ES-I3 (cell line): ENCODE data around the gene FASN.

ENCODE experiments used
- H3K36me3 ChIP-seq: 2 replicates; pipeline ENCODE4 v1.6.1; 2013; ENCODE audit warnings: mild to moderate bottlenecking, low read length, control low read depth, moderate library complexity; ENCODE audit not compliant: insufficient read depth
- H3K4me1 ChIP-seq: 2 replicates; pipeline ENCODE4 v1.6.1; 2013; ENCODE audit warnings: mild to moderate bottlenecking, control low read depth, low read length; ENCODE audit not compliant: insufficient read depth
- H3K9ac ChIP-seq: 2 replicates; pipeline ENCODE4 v1.6.1; 2013; ENCODE audit warnings: low read depth, mild to moderate bottlenecking, low read length, moderate library complexity
- H3K9me3 ChIP-seq: 2 replicates; pipeline ENCODE4 v1.6.1; 2013; ENCODE audit warnings: mild to moderate bottlenecking, low read length, moderate library complexity; ENCODE audit not compliant: control insufficient read depth, insufficient read depth

The FASN gene

GRCh38 chr17:82083009-82083408 lies 15.0 kb downstream of the FASN start:
- Histone ChIP-seq H3K36me3 (peaks cover 27% of the 10 kb centered on the region), H3K4me1 (no peaks in the 10 kb centered on the region), H3K9me3 (no peaks in the 10 kb centered on the region), H3K9ac (no peak overlapping the region)

GRCh38 chr17:82082456-82082855 lies 15.6 kb downstream of the FASN start:
- peaks cover 27% of the 10 kb centered on the region for H3K36me3 ChIP-seq
- H3K4me1 ChIP-seq = no peaks in the 10 kb centered on the region
- H3K9ac ChIP-seq = no peak overlapping the region
- H3K9me3 ChIP-seq = no peaks in the 10 kb centered on the region

- Histone ChIP-seq H3K9ac (no peak overlapping the region), H3K36me3 (peaks cover 27% of the 10 kb centered on the region), H3K4me1 (no peaks in the 10 kb centered on the region), H3K9me3 (no peaks in the 10 kb centered on the region)
These were observed 16.1 kb downstream of the FASN start for GRCh38 chr17:82081966-82082365.

- H3K9ac ChIP-seq = no peak overlapping the region
- H3K36me3 ChIP-seq = peaks cover 27% of the 10 kb centered on the region
- H3K4me1 ChIP-seq = no peaks in the 10 kb centered on the region
- no peaks in the 10 kb centered on the region for H3K9me3 ChIP-seq
These were observed 16.5 kb downstream of the FASN start for GRCh38 chr17:82081546-82081945.

- Histone ChIP-seq H3K36me3 (peaks cover 27% of the 10 kb centered on the region), H3K9me3 (no peaks in the 10 kb centered on the region), H3K9ac (no peak overlapping the region), H3K4me1 (no peaks in the 10 kb centered on the region)
These were observed 17.1 kb downstream of the FASN start for GRCh38 chr17:82080789-82081464.

- Histone ChIP-seq H3K9me3 (no peaks in the 10 kb centered on the region), H3K36me3 (peaks cover 22% of the 10 kb centered on the region), H3K4me1 (no peaks in the 10 kb centered on the region), H3K9ac (no peak overlapping the region)
These were observed 17.8 kb downstream of the FASN start for GRCh38 chr17:82080048-82080788.

- Histone ChIP-seq H3K9ac (no peak overlapping the region), H3K9me3 (no peaks in the 10 kb centered on the region), H3K36me3 (peaks cover 22% of the 10 kb centered on the region), H3K4me1 (no peaks in the 10 kb centered on the region)
These were observed 18.9 kb downstream of the FASN start for GRCh38 chr17:82079001-82079677.

- H3K36me3 ChIP-seq = peaks cover 20% of the 10 kb centered on the region
- H3K9ac ChIP-seq = no peak overlapping the region
- no peaks in the 10 kb centered on the region for H3K9me3 ChIP-seq
- no peaks in the 10 kb centered on the region for H3K4me1 ChIP-seq
These were observed 19.6 kb downstream of the FASN start for GRCh38 chr17:82078433-82078832.

GRCh38 chr17:82077617-82078358 lies 20.2 kb downstream of the FASN start:
- Histone ChIP-seq H3K4me1 (no peaks in the 10 kb centered on the region), H3K36me3 (peaks cover 14% of the 10 kb centered on the region), H3K9me3 (no peaks in the 10 kb centered on the region), H3K9ac (no peak overlapping the region)

GRCh38 chr17:82076785-82077591 lies 21.0 kb downstream of the FASN start:
- Histone ChIP-seq H3K36me3 (peaks cover 7% of the 10 kb centered on the region; the same call in 1 of the 2 replicates), H3K9me3 (no peaks in the 10 kb centered on the region), H3K9ac (no peak overlapping the region), H3K4me1 (no peaks in the 10 kb centered on the region)

GRCh38 chr17:82076018-82076784 lies 21.8 kb downstream of the FASN start:
- no peaks in the 10 kb centered on the region for H3K9me3 ChIP-seq
- H3K4me1 ChIP-seq = no peaks in the 10 kb centered on the region
- H3K9ac ChIP-seq = no peak overlapping the region
- peaks cover 7% of the 10 kb centered on the region; the same call in 1 of the 2 replicates for H3K36me3 ChIP-seq

- H3K9ac ChIP-seq = no peak overlapping the region
- no peaks in the 10 kb centered on the region for H3K9me3 ChIP-seq
- H3K4me1 ChIP-seq = no peaks in the 10 kb centered on the region
- no peaks in the 10 kb centered on the region for H3K36me3 ChIP-seq
These were observed 24.6 kb downstream of the FASN start for GRCh38 chr17:82073446-82073845.

GRCh38 chr17:82072827-82073226 lies 25.2 kb downstream of the FASN start:
- H3K9ac ChIP-seq = no peak overlapping the region
- no peaks in the 10 kb centered on the region for H3K36me3 ChIP-seq
- H3K4me1 ChIP-seq = no peaks in the 10 kb centered on the region
- H3K9me3 ChIP-seq = no peaks in the 10 kb centered on the region
